Measurements from ENCODE around the gene KRTAP10-9. TPM values are rescaled to one million over a fixed set of nuclear protein-coding genes. Genes with fewer than 3 reads are reported as not detected.
A peak's percentile ranks its signal among the peaks of the same experiment; 100 is the strongest.
"Not testable (repeated sequence)": the region's sequence is repeated elsewhere in the genome, so short reads cannot be mapped to it uniquely, and the experiment has no call there.

The KRTAP10-9 gene
- total and polyA plus RNA-seq, 5 donors from 2014 or later = not detected

- Mint-ChIP-seq H3K27me3 (peaks cover 39% of the 10 kb centered on the region), H3K9me3 (peaks cover 0 to 6% (median 2%) of the 10 kb centered on the region in 7 donors), H3K4me3 (no peak overlapping the region)
These were observed 27.4 kb upstream of the KRTAP10-9 start for GRCh38 chr21:44599264-44600029.

GRCh38 chr21:44600118-44600978 is 26.5 kb upstream of the KRTAP10-9 start, which contains the start of gene KRTAP10-7:
Gene KRTAP10-7, plus strand, starts transcription at chr21:44600597. Its CDS starts 25 bp downstream, at chr21:44600622.
- DNase-seq; ATAC-seq (ENCODE audit: low read depth in 2 of 2); H3K27ac ChIP-seq (ENCODE audit: insufficient read depth, low read length, poor library complexity, severe bottlenecking); H3K4me1 ChIP-seq (ENCODE audit: control insufficient read depth, insufficient read depth, low read length, poor library complexity, severe bottlenecking); H3K4me3 Mint-ChIP-seq; H3K9me3 ChIP-seq (ENCODE audit: control insufficient read depth in 2 of 2, low read length in 2 of 2); H3K27me3 ChIP-seq (ENCODE audit: control insufficient read depth, insufficient read depth, low read length); H3K36me3 Mint-ChIP-seq; H3K9me3 Mint-ChIP-seq; H3K36me3 ChIP-seq (ENCODE audit: control insufficient read depth, insufficient read depth, low read length); H3K4me3 ChIP-seq (ENCODE audit: low read depth, low read length); H3K4me1 Mint-ChIP-seq: not testable (repeated sequence)
- H3K27me3 Mint-ChIP-seq = peaks cover 46% of the 10 kb centered on the region
- peak within 1 kb of the TSS in 1 of 3 donors; percentile 30 for H3K27ac Mint-ChIP-seq

More at GRCh38 chr21:44599264-44600029, 27.4 kb upstream of the KRTAP10-9 start:
- no peak for ATAC-seq (ENCODE audit: low read depth in 2 of 2)
- H3K27ac Mint-ChIP-seq = peak overlapping the region in 1 of 3 donors; percentile 30
- Histone ChIP-seq H3K27ac (ENCODE audit: insufficient read depth, low read length, poor library complexity, severe bottlenecking) (no peak overlapping the region), H3K36me3 (ENCODE audit: control insufficient read depth, insufficient read depth, low read length) (no peaks in the 10 kb centered on the region), H3K4me1 (ENCODE audit: control insufficient read depth, insufficient read depth, low read length, poor library complexity, severe bottlenecking) (no peaks in the 10 kb centered on the region), H3K27me3 (ENCODE audit: control insufficient read depth, insufficient read depth, low read length) (peaks cover 9% of the 10 kb centered on the region), H3K4me3 (ENCODE audit: low read depth, low read length) (no peak overlapping the region), H3K9me3 (ENCODE audit: control insufficient read depth in 2 of 2, low read length in 2 of 2) (peaks cover 3 to 8% of the 10 kb centered on the region in 2 experiments)
- no peaks in the 10 kb centered on the region for H3K36me3 Mint-ChIP-seq
- DNase-seq = no peak
- H3K4me1 Mint-ChIP-seq = no peaks in the 10 kb centered on the region

GRCh38 chr21:44601091-44601490 is 25.8 kb upstream of the KRTAP10-9 start:
- ATAC-seq (ENCODE audit: low read depth in 2 of 2); H3K4me3 ChIP-seq (ENCODE audit: low read depth, low read length); H3K27ac ChIP-seq (ENCODE audit: insufficient read depth, low read length, poor library complexity, severe bottlenecking); H3K9me3 Mint-ChIP-seq; H3K4me1 Mint-ChIP-seq; H3K9me3 ChIP-seq (ENCODE audit: control insufficient read depth in 2 of 2, low read length in 2 of 2); DNase-seq; H3K36me3 ChIP-seq (ENCODE audit: control insufficient read depth, insufficient read depth, low read length); H3K27me3 ChIP-seq (ENCODE audit: control insufficient read depth, insufficient read depth, low read length); H3K4me1 ChIP-seq (ENCODE audit: control insufficient read depth, insufficient read depth, low read length, poor library complexity, severe bottlenecking); H3K36me3 Mint-ChIP-seq; H3K27ac Mint-ChIP-seq; H3K4me3 Mint-ChIP-seq: not testable (repeated sequence)
- peaks cover 46% of the 10 kb centered on the region for H3K27me3 Mint-ChIP-seq

- peaks cover 46% of the 10 kb centered on the region for H3K27me3 Mint-ChIP-seq
- H3K4me1 ChIP-seq (ENCODE audit: control insufficient read depth, insufficient read depth, low read length, poor library complexity, severe bottlenecking) = no peaks in the 10 kb centered on the region
- peaks cover 3 to 8% of the 10 kb centered on the region in 2 experiments for H3K9me3 ChIP-seq (ENCODE audit: control insufficient read depth in 2 of 2, low read length in 2 of 2)
- peaks cover 13% of the 10 kb centered on the region for H3K27me3 ChIP-seq (ENCODE audit: control insufficient read depth, insufficient read depth, low read length)
- DNase-seq (no peak), ATAC-seq (ENCODE audit: low read depth in 2 of 2) (no peak)
- H3K9me3 Mint-ChIP-seq = peaks cover 0 to 12% (median 6%) of the 10 kb centered on the region in 7 donors
- H3K36me3 ChIP-seq (ENCODE audit: control insufficient read depth, insufficient read depth, low read length) = no peaks in the 10 kb centered on the region
- no peak overlapping the region for H3K4me3 ChIP-seq (ENCODE audit: low read depth, low read length)
- H3K27ac ChIP-seq (ENCODE audit: insufficient read depth, low read length, poor library complexity, severe bottlenecking) = no peak overlapping the region
- no peak overlapping the region for H3K4me3 Mint-ChIP-seq
- H3K36me3 Mint-ChIP-seq = peaks cover 3% of the 10 kb centered on the region
- peaks cover 0 to 5% (median 0%) of the 10 kb centered on the region in 4 donors for H3K4me1 Mint-ChIP-seq
- no peak overlapping the region for H3K27ac Mint-ChIP-seq
These were observed 25.1 kb upstream of the KRTAP10-9 start for GRCh38 chr21:44601596-44602462.

GRCh38 chr21:44602463-44602850 is 24.4 kb upstream of the KRTAP10-9 start:
- ATAC-seq (ENCODE audit: low read depth in 2 of 2) (no peak), DNase-seq (no peak)
- Histone ChIP-seq H3K4me1 (ENCODE audit: control insufficient read depth, insufficient read depth, low read length, poor library complexity, severe bottlenecking) (no peaks in the 10 kb centered on the region), H3K4me3 (ENCODE audit: low read depth, low read length) (no peak overlapping the region), H3K36me3 (ENCODE audit: control insufficient read depth, insufficient read depth, low read length) (no peaks in the 10 kb centered on the region), H3K27ac (ENCODE audit: insufficient read depth, low read length, poor library complexity, severe bottlenecking) (no peak overlapping the region), H3K9me3 (ENCODE audit: control insufficient read depth in 2 of 2, low read length in 2 of 2) (peaks cover 3 to 8% of the 10 kb centered on the region in 2 experiments), H3K27me3 (ENCODE audit: control insufficient read depth, insufficient read depth, low read length) (peaks cover 13% of the 10 kb centered on the region)
- peaks cover 0 to 12% (median 6%) of the 10 kb centered on the region in 7 donors for H3K9me3 Mint-ChIP-seq
- H3K27ac Mint-ChIP-seq = no peak overlapping the region
- H3K4me1 Mint-ChIP-seq = peaks cover 0 to 5% (median 0%) of the 10 kb centered on the region in 4 donors
- peaks cover 3% of the 10 kb centered on the region for H3K36me3 Mint-ChIP-seq
- H3K27me3 Mint-ChIP-seq = peaks cover 43% of the 10 kb centered on the region
- no peak overlapping the region for H3K4me3 Mint-ChIP-seq

- H3K4me3 Mint-ChIP-seq = no peak overlapping the region
- peaks cover 0 to 12% (median 6%) of the 10 kb centered on the region in 7 donors for H3K9me3 Mint-ChIP-seq
These were observed 23.6 kb upstream of the KRTAP10-9 start for GRCh38 chr21:44603109-44603875.

More at GRCh38 chr21:44603109-44603875, 23.6 kb upstream of the KRTAP10-9 start:
- H3K27ac Mint-ChIP-seq = no peak overlapping the region
- Histone ChIP-seq H3K27me3 (ENCODE audit: control insufficient read depth, insufficient read depth, low read length) (peaks cover 15% of the 10 kb centered on the region), H3K4me1 (ENCODE audit: control insufficient read depth, insufficient read depth, low read length, poor library complexity, severe bottlenecking) (no peaks in the 10 kb centered on the region), H3K4me3 (ENCODE audit: low read depth, low read length) (no peak overlapping the region), H3K9me3 (ENCODE audit: control insufficient read depth in 2 of 2, low read length in 2 of 2) (peaks cover 1 to 8% of the 10 kb centered on the region in 2 experiments), H3K27ac (ENCODE audit: insufficient read depth, low read length, poor library complexity, severe bottlenecking) (no peak overlapping the region), H3K36me3 (ENCODE audit: control insufficient read depth, insufficient read depth, low read length) (no peaks in the 10 kb centered on the region)
- no peak for ATAC-seq (ENCODE audit: low read depth in 2 of 2)
- peaks cover 34% of the 10 kb centered on the region for H3K27me3 Mint-ChIP-seq
- H3K4me1 Mint-ChIP-seq = peaks cover 0 to 5% (median 0%) of the 10 kb centered on the region in 4 donors
- no peak for DNase-seq
- peaks cover 3% of the 10 kb centered on the region for H3K36me3 Mint-ChIP-seq
